ENCODE measurements around the gene ZDHHC14. TPM values are rescaled to one million over a fixed set of nuclear protein-coding genes. Genes with fewer than 3 reads are reported as not detected.

Gene ZDHHC14
- total RNA-seq, 1 donor: 7.9 TPM

DNA sequence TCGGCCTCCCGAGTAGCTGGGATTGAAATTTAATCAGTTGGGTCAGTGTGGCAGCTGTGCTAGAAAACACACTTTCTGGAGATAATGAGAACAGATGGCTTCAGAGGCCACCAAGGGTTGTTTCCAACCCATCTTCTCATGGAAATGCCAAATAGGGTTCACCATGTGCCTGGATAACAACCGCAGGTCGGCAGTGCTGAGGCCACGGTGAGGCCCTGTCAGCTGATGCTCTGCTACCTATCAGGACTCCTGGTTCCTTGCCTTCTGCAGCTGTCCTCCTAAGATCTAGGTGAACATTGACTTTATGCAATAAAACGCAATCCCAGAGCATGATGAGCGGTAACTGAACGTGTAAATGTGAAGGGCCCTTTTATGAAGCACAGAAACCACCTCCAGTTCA, 302.7 kb downstream of the ZDHHC14 start:
- no peak overlapping the region for H3K4me3 ChIP-seq (ENCODE audit: low read depth, low read length)
- DNase-seq (ENCODE audit: low read depth): no peak
- TF ChIP-seq, protein P1, sequence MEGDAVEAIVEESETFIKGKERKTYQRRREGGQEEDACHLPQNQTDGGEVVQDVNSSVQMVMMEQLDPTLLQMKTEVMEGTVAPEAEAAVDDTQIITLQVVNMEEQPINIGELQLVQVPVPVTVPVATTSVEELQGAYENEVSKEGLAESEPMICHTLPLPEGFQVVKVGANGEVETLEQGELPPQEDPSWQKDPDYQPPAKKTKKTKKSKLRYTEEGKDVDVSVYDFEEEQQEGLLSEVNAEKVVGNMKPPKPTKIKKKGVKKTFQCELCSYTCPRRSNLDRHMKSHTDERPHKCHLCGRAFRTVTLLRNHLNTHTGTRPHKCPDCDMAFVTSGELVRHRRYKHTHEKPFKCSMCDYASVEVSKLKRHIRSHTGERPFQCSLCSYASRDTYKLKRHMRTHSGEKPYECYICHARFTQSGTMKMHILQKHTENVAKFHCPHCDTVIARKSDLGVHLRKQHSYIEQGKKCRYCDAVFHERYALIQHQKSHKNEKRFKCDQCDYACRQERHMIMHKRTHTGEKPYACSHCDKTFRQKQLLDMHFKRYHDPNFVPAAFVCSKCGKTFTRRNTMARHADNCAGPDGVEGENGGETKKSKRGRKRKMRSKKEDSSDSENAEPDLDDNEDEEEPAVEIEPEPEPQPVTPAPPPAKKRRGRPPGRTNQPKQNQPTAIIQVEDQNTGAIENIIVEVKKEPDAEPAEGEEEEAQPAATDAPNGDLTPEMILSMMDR (IDR thresholded peaks at IDR 0.05; ENCODE audit: insufficient read depth, low read length): no peak

- no peak for DNase-seq (ENCODE audit: low read depth)
- TF ChIP-seq, protein P1 (IDR thresholded peaks at IDR 0.05; ENCODE audit: insufficient read depth, low read length): no peak
Measured at GRCh38 chr6:157684620-157685299, 303.8 kb downstream of the ZDHHC14 start.

DNA sequence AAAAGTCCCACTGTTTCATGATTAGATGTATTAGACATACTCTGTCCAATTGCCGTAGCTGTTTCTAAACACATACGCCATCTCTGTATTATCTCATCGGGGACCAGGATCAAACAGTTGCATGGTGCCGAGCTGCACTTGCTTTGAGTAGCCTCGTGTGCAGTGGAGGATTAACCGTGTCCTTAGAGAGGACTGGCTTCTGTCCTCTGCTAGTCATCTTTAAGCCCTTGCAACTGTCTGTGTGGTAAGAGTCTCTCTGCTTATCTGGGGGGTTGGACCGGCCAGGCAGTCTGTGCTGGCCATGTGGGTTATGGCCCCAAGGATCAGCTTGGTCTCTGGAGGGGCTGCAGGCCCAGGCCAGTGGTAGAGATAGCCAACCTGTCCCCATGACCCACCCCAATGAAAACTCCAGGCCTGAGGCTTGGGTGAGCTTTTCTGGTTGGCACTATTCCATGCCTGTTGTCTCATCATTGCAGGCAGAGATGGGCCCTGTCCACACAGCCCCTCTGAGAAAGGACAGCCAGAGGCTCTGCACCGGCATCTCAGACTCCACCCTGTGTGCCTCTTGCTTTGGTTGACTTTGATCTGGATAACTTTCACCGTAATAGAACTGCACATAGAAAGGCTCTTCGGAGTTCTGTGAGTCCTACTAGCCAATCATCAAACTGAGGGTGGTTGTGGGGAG, 304.7 kb downstream of the ZDHHC14 start:
- TF ChIP-seq, protein P1 (IDR thresholded peaks at IDR 0.05; ENCODE audit: insufficient read depth, low read length): no peak
- no peak for DNase-seq (ENCODE audit: low read depth)
- no peak overlapping the region for H3K4me3 ChIP-seq (ENCODE audit: low read depth, low read length)

More at GRCh38 chr6:157684620-157685299, 303.8 kb downstream of the ZDHHC14 start:
- H3K4me3 ChIP-seq (ENCODE audit: low read depth, low read length): no peak overlapping the region

DNA sequence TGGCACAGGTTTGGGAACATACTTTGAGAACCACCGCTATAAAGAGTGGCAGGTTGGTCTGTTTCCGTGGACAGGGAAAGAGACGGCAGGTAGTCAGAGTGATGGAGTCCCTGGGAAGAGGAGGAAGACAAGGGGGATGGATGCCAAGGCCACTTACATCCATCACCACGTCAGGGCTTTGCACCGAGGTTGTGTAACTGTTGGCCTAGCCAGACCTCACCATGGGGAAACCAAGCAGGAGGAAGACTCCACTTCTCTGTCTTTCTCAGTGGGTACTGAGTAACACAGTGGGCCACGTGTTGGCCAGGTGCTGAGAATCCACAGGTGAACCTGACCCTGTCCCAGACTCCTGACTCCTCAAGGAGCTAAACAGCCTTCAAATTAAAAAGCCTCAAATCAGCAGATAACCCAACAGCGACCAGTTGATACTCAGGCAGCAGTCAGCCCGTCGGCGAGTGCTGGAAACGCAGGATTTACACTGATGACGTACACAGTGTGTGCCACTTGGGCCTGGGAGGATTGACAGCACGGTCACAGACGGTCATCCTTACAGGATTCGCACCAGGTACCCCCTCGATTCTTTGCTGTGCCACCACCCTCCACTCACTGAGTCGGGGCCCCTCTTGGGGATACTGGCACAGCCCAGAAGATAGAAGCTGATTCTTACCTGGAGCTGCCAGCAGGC, 307.4 kb downstream of the ZDHHC14 start:
- H3K4me3 ChIP-seq (ENCODE audit: low read depth, low read length): no peak overlapping the region
- DNase-seq (ENCODE audit: low read depth): no peak
- TF ChIP-seq, protein P1 (IDR thresholded peaks at IDR 0.05; ENCODE audit: insufficient read depth, low read length): no peak

DNA sequence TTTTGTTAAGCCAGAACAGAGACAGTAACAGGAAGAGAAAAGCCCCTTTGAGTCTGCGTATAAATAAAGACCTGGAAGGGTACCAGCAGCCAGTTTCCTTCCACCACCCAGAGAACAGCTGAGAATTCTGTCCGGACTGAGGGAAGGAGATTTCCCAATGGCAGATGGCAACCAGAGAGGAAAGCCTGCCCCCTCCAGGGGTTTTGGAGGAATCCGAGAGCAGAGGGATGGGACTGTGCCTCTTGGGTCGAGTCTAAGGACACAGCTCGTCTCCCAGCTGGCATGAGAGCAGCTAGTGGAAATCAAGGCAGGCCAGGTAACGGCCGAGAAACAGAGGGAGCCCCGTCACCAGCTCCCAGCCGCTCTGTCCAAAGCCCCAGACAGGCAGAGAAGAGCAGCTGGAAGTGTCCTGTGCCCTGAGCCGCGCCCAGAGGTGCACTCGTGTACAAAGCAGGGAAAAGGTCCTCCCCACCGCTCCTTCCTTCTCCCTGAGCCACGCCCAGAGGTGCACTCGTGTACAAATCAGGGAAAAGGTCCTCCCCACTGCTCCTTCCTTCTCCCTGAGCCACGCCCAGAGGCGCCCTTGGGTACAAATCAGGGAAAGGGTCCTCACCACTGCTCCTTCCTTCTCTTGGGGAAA, 308.1 kb downstream of the ZDHHC14 start:
- peak; percentile 17 for DNase-seq (ENCODE audit: low read depth)
- TF ChIP-seq, protein P1 (IDR thresholded peaks at IDR 0.05; ENCODE audit: insufficient read depth, low read length): peak; percentile 3

DNA sequence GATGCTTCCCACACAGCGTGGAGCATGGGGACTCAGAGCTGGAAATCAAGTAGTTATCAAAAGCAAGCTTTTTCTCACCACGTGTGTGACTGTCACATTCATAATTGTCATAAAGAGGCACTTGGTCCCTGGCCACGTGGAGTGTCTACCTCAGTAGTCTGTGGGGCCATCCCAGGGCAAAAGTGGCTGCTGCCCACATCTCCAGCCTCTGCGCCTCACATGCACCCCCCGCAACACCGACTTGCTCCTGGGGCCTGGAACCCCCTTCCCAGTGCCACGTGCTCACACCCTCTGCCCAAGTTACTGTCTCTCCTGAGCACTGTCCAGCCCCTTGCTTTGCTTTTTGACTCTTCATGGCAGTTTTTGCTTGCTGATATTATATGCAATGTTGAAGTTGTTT, 308.9 kb downstream of the ZDHHC14 start:
- H3K4me3 ChIP-seq (ENCODE audit: low read depth, low read length): no peak overlapping the region
- no peak for DNase-seq (ENCODE audit: low read depth)
- TF ChIP-seq, protein P1 (IDR thresholded peaks at IDR 0.05; ENCODE audit: insufficient read depth, low read length): no peak

More for the DNA sequence above, 308.1 kb downstream of the ZDHHC14 start:
- no peak overlapping the region for H3K4me3 ChIP-seq (ENCODE audit: low read depth, low read length)
